HepG2 (cell line): ENCODE data around the gene KTN1. TPM values are rescaled to one million over a fixed set of nuclear protein-coding genes. Genes with fewer than 3 reads are reported as not detected.

Experiments
- ARID5B ChIP-seq: IDR thresholded peaks from 2 replicates; pipeline ENCODE4 v1.4.0; 2020; ENCODE audit warnings: mild to moderate bottlenecking, missing genetic modification reagents
- NFE2L2 ChIP-seq: fragments of 150-350 bp; IDR thresholded peaks from 2 replicates; pipeline ENCODE4 v1.6.1; 2014; ENCODE audit warnings: low read length
- polyA plus RNA-seq, 8 experiments: library from polyadenylated mRNA; depleted of rRNA in 3 of 8; stranded (reverse) in 7 of 8; unstranded in 1 of 8; fragments of >200 nt; fragmentation: Illumina TruSeq in 4 of 8; extraction: Trizol in 4 of 8; gene quantifications; 2 replicates each; pipeline versions ENCODE4 v1.2.1 to v1.2.3, GENCODE V29; 2011 to 2016; ENCODE audit warnings: low read depth in 4 of 8, missing spikeins in 1 of 8, mixed read lengths in 1 of 8; ENCODE audit not compliant: insufficient read depth in 1 of 8
- small RNA-seq, 3 experiments: library from RNA; depleted of rRNA; stranded (forward); fragments of <200 nt; gene quantifications; one replicate each; pipeline ENCODE3, GENCODE V24; 2012; ENCODE audit warnings: low read depth in 2 of 3, low replicate concordance in 1 of 3; ENCODE audit not compliant: insufficient read length in 3 of 3, insufficient read depth in 2 of 3
- total RNA-seq, 5 experiments: library from RNA; depleted of rRNA; stranded (reverse); fragments of >200 nt; fragmentation: Illumina TruSeq; extraction: Trizol; gene quantifications; 2 replicates each; pipeline ENCODE4 v1.2.3, GENCODE V29; 2016; ENCODE audit warnings: low read depth in 1 of 5

The KTN1 gene
- total and polyA plus RNA-seq, 2 of the 13 experiments (the other 11 are each of a cell fraction or from before 2014, with no cell fraction given) = 60.6 to 169 TPM

- TF ChIP-seq ARID5B (CRISPR knock-in tag) = no peak
- no peak for TF ChIP-seq NFE2L2
Observed at GRCh38 chr14:55733599-55733998, 153.6 kb downstream of the KTN1 start (continued).

Small RNA genes within 50 kb of the gene (small RNA-seq; reads per million reads assigned to genes)
- 0 reads per million in 3 experiments for gene RF00019

Other genes starting within 250 kb of the KTN1 start
- 9.1 and 9.9 TPM in 2 replicates for gene ATG14, start 168.4 kb upstream of the KTN1 start, total RNA-seq (2016; rRNA removed; fragmentation: Illumina TruSeq; extraction: Trizol)
- 6.2 and 7.2 TPM in 2 replicates for gene ATG14, start 168.4 kb upstream of the KTN1 start, polyA plus RNA-seq (2011; rRNA removed)
- gene TBPL2, start 139.6 kb upstream of the KTN1 start, total RNA-seq (2016; rRNA removed; fragmentation: Illumina TruSeq; extraction: Trizol) = not detected in 2 replicates
- not detected in 2 replicates for gene TBPL2, start 139.6 kb upstream of the KTN1 start, polyA plus RNA-seq (2011; rRNA removed)